Erythroblast (primary cell): ENCODE measurements around the gene CEP104.

ENCODE experiments used
- GATA1 ChIP-seq: IDR thresholded peaks from 2 replicates; pipeline ENCODE4 v1.6.1; 2011; ENCODE audit warnings: low read depth, mild to moderate bottlenecking, control low read depth, low read length, moderate library complexity
- POLR2A ChIP-seq: IDR thresholded peaks from 2 replicates; pipeline ENCODE4 v1.6.1; 2011; ENCODE audit warnings: mild to moderate bottlenecking, low read length

- TF ChIP-seq POLR2A = no peak
- TF ChIP-seq GATA1 = no peak
Observed at GRCh38 chr1:3824650-3825049, 32.4 kb downstream of the CEP104 start.
